HL-60/S4 treated with retinoic acid at 250 ng/mL for 4 days and 3 days (cell line): Measurements from ENCODE around the gene ALDH4A1.

ENCODE experiments used
- in situ Hi-C: fragments of 300-500 bp; cut with MboI; formaldehyde crosslinking; loops from 2 replicates; pipeline ENCODE4 v1.7.0; 2022; ENCODE audit warnings: low sequenced_read_pairs

Gene ALDH4A1

DNA sequence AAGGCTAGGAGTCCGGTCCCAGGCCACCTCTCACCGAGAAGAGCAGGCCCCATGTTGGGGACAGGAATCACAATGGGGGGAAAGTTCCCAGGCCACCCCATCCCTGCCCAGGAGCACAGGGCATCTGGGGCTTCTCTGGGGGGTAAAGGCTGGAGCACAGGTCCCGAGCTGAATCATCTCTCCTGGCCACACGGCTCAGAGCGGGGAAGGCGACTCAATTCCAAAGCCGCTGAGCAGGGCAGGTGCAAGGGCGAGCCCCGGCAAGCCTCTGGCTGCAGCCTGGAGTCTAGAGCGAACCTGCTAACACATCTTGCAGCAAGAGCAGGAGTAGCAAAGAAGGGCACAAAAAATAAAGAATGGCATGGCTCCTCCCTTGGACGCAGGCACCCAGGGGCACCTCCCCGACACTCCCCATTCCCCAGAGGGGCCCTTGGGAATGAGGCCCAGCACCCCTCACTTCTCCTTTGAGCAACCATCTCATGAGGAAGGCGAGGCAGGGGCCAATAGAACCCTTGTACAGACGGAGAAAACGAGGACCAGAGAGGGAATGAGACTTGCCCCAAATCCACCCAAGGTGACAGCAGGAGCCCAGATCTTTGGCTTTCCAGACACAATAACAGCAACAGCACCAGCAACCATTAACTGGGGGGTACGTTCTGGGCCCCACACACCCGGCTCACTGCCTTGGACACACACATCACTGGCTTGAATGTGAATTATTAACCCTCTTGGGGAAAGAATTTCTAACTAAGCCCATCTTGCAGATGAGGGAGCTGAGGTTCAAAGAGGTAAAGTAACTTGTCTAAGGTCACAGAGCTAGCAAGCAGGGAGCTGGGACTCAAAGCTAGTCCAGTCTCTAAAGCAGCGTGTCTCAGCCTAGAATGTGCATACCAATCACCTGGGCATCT, 20.7 kb upstream of the ALDH4A1 start:
- in situ Hi-C loops, result no loop called here

GRCh38 chr1:18922319-18922726, 20.0 kb upstream of the ALDH4A1 start:
- in situ Hi-C loops, result no loop called here

DNA sequence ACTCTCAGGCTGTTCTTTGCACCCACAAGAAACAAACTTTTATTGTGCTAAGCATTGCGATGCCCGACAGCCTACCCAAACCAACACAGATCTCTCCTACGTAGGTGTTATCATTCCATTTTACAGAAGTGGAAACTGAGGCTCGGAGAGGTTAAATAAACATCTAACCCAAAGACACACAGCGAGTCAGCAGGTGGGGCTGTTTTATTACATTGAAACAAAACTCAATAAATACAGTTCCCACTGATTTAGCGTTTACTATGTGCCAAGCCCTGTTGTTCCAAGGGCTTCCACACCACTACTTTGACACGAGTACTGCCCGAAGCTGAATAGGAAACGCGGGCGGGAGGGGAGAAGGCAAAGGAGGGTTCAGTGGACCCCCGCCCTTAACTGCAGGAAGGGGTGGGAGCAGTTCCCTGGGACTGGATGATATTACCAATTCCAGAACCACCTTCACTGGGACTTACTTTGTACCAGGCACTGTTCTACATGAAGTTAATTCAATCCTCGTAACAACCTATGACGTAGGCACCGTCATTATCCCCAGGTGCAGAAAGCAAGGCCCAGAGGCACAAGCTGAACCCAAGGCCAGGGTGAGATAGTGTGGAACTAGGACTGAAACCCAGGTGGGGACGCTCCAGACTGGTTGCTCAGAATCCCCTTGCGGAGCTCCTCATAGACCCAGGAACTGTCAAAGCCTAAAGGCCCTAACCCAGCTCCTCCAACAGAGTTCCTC, 19.3 kb upstream of the ALDH4A1 start:
- in situ Hi-C loops, result no loop called here

GRCh38 chr1:18920931-18921330, 18.6 kb upstream of the ALDH4A1 start:
- in situ Hi-C loops, result no loop called here

DNA sequence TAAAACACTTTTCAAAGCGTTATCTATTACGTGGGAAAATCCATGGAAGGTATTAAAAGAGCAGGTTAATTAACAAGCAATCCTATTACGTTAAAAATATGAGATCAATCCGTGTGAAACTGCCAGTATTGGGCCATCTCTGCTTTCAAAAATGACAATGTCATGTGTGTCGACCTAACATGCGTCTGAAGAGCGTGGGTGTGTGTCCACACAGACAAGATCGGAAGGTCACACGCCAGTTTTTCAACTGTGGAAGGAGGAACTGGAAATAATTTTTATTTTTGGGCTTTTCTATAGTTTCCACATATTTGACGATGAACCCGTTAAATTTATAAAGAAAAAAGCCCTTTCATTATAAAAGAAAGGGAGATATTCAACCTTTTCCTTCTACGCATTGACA, 17.6 kb upstream of the ALDH4A1 start:
- in situ Hi-C loops, result no loop called here

GRCh38 chr1:18919197-18919905, 17.0 kb upstream of the ALDH4A1 start:
- in situ Hi-C loops, result no loop called here

GRCh38 chr1:18918417-18918816, 16.1 kb upstream of the ALDH4A1 start:
- in situ Hi-C loops, result no loop called here

- in situ Hi-C loops, result no loop called here
These were observed 14.9 kb upstream of the ALDH4A1 start for GRCh38 chr1:18917071-18917799.

GRCh38 chr1:18915341-18915740, 13.0 kb upstream of the ALDH4A1 start:
- in situ Hi-C loops, result no loop called here

DNA sequence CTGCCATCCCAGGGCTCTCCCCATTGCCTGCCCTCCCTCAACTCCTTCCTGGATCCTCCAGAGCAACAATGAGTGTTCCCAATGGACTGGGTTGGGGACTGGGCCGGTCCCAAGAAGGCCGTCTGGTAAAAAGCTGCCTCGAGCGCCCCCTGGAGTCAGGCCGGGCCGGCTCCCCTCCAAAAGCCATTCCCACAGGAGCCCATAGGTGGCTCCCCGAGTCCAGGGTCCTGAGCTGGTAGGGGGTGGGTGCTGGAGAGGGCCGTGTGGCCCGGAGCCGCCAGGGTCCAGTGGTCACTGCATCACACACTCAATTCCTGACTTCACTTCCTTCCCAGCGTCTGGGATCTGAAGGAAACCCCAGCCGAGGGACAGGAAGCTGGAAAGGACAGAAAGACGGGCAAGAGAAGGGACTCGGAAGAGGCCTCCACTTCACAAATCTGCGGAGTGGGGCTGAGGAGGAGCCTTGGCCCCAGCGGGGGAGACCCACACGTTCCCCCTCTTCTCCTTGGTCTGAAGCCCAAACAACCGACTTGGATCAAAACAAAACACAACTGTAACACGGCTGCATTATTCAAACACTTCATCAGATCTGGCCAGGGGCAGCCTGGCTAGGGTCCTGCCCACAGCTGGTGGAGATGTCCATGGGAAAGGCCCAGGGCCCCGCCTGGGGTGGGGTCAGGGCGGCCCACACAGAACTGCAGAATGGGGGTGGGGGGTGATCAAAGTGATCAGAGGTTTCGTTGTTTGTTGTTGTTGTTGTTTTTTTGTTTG, 10.9 kb upstream of the ALDH4A1 start:
- in situ Hi-C loops, result no loop called here

GRCh38 chr1:18912550-18912949, 10.2 kb upstream of the ALDH4A1 start:
- in situ Hi-C loops, result no loop called here

- in situ Hi-C loops, result loop anchor here (10.0 kb wide), 1 partner anchor 186 kb away; no protein-coding TSS in a partner anchor
These were observed 6.8 kb upstream of the ALDH4A1 start for GRCh38 chr1:18908911-18909771.

DNA sequence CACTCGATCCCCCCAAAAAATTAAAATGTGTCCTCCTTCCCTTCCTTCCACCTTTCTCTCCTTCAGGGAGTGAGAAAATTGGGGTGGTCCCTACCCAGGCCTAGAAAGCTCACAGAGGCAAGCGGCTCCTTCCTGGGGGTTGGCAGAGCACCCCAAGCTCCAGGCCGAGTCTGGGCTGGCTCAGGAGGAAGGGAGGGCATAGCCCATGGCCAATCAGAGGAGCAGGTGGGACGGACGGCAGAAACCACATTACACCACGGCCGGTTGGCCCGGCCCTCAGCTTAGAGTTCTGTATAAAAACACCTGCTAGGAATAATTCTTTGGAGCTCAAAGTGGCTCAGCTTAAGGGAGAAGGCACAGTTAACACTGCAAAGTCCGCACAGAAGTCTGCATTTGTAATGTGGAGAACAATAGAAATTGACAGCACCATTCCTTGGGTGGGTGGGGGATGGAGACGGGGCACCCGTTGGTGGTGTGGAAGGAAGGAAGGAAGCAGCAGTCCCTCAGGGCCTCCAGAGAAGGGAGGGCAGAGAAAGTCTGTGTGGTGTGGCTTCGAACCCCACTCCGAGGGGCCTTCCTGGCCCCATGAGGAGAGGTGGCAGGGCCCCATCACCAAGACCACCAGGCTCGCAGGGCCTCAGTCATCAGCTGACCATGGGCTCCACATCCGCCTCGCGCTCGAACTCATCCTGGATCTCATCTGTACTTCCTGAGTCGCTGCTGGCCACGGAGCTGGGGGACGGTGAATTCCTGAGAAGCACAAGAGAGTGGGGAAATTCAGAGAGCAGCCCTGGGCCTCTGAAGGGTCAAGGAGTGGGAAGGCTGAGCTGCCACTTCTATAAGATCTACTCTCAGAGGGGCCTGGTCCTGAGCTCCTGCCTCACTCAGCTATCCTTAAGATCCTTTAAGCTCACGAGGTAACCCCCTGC, 5.8 kb upstream of the ALDH4A1 start:
- in situ Hi-C loops, result loop anchor here (10.0 kb wide), 1 partner anchor 187 kb away; no protein-coding TSS in a partner anchor

DNA sequence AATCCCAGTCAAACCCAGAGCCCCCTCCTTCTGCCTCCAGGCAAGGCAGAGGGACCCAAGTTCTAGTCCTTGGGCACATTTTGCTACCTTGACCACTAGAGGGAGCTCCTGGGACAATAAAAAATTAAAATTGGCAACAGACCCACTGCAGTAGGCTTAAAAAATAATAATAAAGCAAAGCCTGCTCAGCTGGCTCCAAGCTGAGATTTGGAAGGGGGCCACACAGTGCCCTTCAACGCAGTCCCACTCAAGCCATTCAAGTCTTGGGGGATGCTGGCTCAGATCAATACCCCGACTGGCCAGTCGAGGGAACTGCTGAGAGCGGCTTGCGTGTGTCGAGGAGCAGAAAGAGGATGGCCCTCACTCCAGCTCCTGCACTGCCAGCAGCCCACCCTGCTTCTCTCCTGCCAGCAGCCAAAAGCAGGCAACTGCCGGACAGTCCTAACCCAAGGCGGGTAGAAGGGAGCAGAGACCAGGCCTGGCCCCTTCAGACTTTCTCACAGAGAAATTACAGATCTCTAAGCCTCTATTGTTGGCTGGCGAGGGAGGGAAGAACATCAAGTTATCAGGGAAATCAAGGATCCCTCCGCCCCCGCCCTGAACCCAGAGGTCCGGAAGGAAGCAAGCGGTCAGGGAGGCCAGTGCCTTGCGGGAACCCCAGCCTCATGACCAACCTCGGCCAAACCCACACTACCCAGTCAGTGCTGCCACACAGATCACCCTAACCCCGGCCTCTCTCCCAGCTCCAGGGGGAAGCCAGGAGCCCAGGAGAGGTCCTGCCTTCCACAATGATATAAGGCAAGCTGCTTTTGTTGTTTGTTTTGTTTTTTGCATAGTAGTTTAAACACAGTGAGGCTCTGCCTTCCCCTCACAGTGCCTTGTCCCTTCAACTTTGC, 4.9 kb upstream of the ALDH4A1 start:
- in situ Hi-C loops, result loop anchor here (10.0 kb wide), 1 partner anchor 188 kb away; no protein-coding TSS in a partner anchor

DNA sequence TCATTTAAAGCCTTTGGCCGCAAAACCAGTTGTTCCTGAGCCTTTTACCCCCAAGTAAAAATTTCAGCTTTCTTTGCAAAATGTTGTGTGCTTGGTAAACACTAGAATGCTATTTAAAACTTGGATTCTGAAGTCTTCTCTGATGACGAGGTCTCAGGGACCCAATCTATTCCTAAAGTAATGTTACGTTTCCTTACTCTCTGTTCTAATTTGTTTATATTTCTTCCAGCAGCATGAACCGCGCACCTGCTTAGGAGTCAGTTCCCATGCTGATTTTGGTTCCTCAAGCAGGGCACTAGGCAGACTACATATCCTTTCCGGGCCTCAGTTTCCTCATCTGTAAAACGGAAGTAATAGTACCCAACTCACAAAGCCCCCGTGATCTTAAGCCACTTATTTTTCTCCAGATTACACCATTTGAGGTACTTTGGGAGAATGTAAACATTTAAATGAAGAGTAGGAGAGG, 969 bp upstream of the ALDH4A1 start:
- in situ Hi-C loops, result loop anchor here (10.0 kb wide), 1 partner anchor 191 kb away; no protein-coding TSS in a partner anchor

DNA sequence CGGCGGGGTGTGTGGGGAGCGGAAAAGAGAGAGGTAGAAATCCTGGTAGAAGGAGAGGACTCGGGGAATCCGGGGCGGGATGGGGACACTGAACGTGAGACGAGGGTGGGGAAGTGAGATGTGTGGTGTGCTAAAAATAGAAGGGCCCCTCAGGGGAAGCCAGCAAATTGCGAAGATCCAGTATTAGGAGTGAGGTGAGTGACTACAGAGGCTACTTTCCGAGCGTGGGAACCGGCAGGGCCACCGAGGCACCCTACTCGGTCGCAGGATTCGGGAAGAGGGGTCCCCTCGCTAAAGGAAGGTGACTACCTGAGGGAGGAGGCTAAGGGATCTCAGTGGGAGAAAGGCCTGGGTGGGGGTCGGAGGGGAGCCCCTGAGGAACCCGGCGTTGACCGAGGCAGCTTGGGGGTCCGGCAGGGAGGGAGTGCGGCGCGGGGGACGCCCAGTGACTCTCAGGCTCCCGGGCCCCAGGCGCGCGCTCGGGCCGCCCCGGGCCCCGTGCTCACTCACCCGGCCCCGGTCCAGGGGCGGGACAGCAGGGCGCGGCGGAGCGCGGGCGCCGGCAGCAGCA, 318 bp downstream of the ALDH4A1 start:
- in situ Hi-C loops, result loop anchor here (10.0 kb wide), 1 partner anchor 193 kb away; no protein-coding TSS in a partner anchor
